ENCODE measurements around the gene DACH2. TPM values are rescaled to one million over a fixed set of nuclear protein-coding genes. Genes with fewer than 3 reads are reported as not detected.

DACH2 gene
- total RNA-seq, 1 experiment from 2014 or later, result 1.0 TPM

DNA sequence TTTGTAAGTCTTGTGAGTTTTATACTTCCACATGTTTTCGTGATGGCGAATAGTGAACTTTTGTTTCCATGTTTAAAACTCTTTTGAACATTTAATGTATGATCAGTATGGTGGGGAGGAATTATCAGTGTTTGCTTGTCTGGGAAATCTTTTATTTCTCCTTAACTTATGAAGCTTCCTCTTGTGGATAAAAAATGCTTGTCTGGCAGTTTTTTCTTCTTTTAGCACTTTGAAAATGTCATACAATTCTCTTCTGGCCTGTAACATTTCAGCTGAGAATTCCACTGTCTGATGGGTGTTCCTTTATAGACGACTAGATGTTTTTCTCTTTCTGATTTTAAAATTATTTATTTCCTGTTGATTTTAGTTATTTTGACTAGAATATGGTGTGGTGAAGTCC, 576.0 kb downstream of the DACH2 start:
- no peak overlapping the region for H4K8ac ChIP-seq (replicated peaks; ENCODE audit: insufficient read length, low read depth, low read length)
- no peak overlapping the region for H3K14ac ChIP-seq (ENCODE audit: insufficient read depth, low read length)
- Mint-ChIP-seq H3K4me1 (peaks cover 11 to 12% of the 10 kb centered on the region in 2 experiments), H3K36me3 (ENCODE audit: insufficient read depth in 1 of 3, low read depth in 3 of 3) (peaks cover 20 to 28% (median 22%) of the 10 kb centered on the region in 3 experiments), H3K27ac (no peak overlapping the region), H3K27me3 (ENCODE audit: low read depth) (no peaks in the 10 kb centered on the region), H3K9me3 (peaks cover 22 to 54% of the 10 kb centered on the region in 2 experiments), H3K4me3 (no peak overlapping the region)
- no peaks in the 10 kb centered on the region for H3K79me1 ChIP-seq (ENCODE audit: insufficient read depth, low read depth, low read length, poor library complexity, severe bottlenecking)
- no peak overlapping the region for H3K56ac ChIP-seq (ENCODE audit: insufficient read length, low read depth, low read length)
- no peak overlapping the region for H2BK12ac ChIP-seq (ENCODE audit: insufficient read length, low read depth, low read length)
- H3K18ac ChIP-seq (ENCODE audit: insufficient read length, low read depth, low read length), result no peak overlapping the region
- no peaks in the 10 kb centered on the region for H3K23me2 ChIP-seq (ENCODE audit: insufficient read length, low read depth, low read length, poor library complexity, severe bottlenecking)
- H4K91ac ChIP-seq (ENCODE audit: insufficient read length, low read depth, low read length), result no peak overlapping the region
- H3K4me1 ChIP-seq (ENCODE audit: insufficient read depth, low read length), result no peaks in the 10 kb centered on the region
- H3K9ac ChIP-seq (ENCODE audit: extremely low read depth, insufficient read length, low read length), result no peak overlapping the region
- no peak overlapping the region for H3T11ph ChIP-seq (ENCODE audit: low read length)
- no peak overlapping the region for H3K4me2 ChIP-seq (ENCODE audit: insufficient read depth, insufficient read length, low read length)
- no peaks in the 10 kb centered on the region for H3K79me2 ChIP-seq (ENCODE audit: insufficient read depth, low read length)
- WGBS (ENCODE audit: extremely low coverage, insufficient read length, low lambda C conversion rate), result no CpG with 5 or more reads among the region's 3 CpGs
- H3K4ac ChIP-seq (ENCODE audit: low read depth, low read length), result no peak overlapping the region
- no peak overlapping the region for H2AK5ac ChIP-seq (ENCODE audit: insufficient read length, low read length)
- H3K27ac ChIP-seq (ENCODE audit: insufficient read length, low read depth, low read length), result no peak overlapping the region
- no peak overlapping the region for H2BK5ac ChIP-seq (ENCODE audit: insufficient read length, low read length)
- no peak overlapping the region for H2AFZ ChIP-seq (ENCODE audit: low read length)
- H3K27me3 ChIP-seq (ENCODE audit: insufficient read depth, low read length), result no peaks in the 10 kb centered on the region
- H2BK20ac ChIP-seq (ENCODE audit: low read depth, low read length, poor library complexity, severe bottlenecking), result no peak overlapping the region
- TF ChIP-seq, protein P1, sequence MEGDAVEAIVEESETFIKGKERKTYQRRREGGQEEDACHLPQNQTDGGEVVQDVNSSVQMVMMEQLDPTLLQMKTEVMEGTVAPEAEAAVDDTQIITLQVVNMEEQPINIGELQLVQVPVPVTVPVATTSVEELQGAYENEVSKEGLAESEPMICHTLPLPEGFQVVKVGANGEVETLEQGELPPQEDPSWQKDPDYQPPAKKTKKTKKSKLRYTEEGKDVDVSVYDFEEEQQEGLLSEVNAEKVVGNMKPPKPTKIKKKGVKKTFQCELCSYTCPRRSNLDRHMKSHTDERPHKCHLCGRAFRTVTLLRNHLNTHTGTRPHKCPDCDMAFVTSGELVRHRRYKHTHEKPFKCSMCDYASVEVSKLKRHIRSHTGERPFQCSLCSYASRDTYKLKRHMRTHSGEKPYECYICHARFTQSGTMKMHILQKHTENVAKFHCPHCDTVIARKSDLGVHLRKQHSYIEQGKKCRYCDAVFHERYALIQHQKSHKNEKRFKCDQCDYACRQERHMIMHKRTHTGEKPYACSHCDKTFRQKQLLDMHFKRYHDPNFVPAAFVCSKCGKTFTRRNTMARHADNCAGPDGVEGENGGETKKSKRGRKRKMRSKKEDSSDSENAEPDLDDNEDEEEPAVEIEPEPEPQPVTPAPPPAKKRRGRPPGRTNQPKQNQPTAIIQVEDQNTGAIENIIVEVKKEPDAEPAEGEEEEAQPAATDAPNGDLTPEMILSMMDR (conservative IDR thresholded peaks at IDR 0.05), result no peak
- H3K9me3 ChIP-seq (ENCODE audit: control insufficient read depth, low read depth, low read length), result peaks cover 13% of the 10 kb centered on the region
- H2BK15ac ChIP-seq (ENCODE audit: low read depth, low read length), result no peak overlapping the region
- H4K5ac ChIP-seq (ENCODE audit: insufficient read length, low read depth, low read length), result no peak overlapping the region
- H4K20me1 ChIP-seq (ENCODE audit: control insufficient read depth, insufficient read depth, insufficient read length), result no peaks in the 10 kb centered on the region
- H3K23ac ChIP-seq (ENCODE audit: insufficient read length, low read depth, low read length), result no peak overlapping the region
- DNase-seq, result no peak
- no peak overlapping the region for H2BK120ac ChIP-seq (ENCODE audit: low read depth, low read length, poor library complexity, severe bottlenecking)
